ENCODE measurements around the gene TGIF2. TPM values are rescaled to one million over a fixed set of nuclear protein-coding genes. Genes with fewer than 3 reads are reported as not detected.

TGIF2 gene
- total and polyA plus RNA-seq, 2 of the 8 experiments (the other 6 are each of a cell fraction or from before 2014, with no cell fraction given) = 49.7 to 76.7 TPM

GRCh38 chr20:36573103-36573797 is at the start of gene TGIF2 (continued):
- TF ChIP-seq CHD7 (IDR thresholded peaks at IDR 0.05; ENCODE audit: insufficient replicate concordance, low read length) (no peak), TBP (IDR thresholded peaks at IDR 0.05; ENCODE audit: low read depth, low read length) (peak; percentile 46), BACH1 (IDR thresholded peaks at IDR 0.05; ENCODE audit: low read length) (no peak), FOSL1 (IDR thresholded peaks at IDR 0.05; ENCODE audit: insufficient read depth, low read depth, low read length) (no peak), BRCA1 (IDR thresholded peaks at IDR 0.05; ENCODE audit: low read depth, low read length) (no peak), GABPA (IDR thresholded peaks at IDR 0.05; ENCODE audit: borderline replicate concordance, insufficient read depth, low read length) (no peak; the same call in 1 of the 2 replicates), ASH2L (IDR thresholded peaks at IDR 0.05; ENCODE audit: low read length) (peak; percentile 73), POU5F1 (IDR thresholded peaks at IDR 0.05; ENCODE audit: low read depth, low read length) (no peak), CHD2 (IDR thresholded peaks at IDR 0.05; ENCODE audit: low read length) (no peak), HDAC6 (IDR thresholded peaks at IDR 0.05; ENCODE audit: low read depth, low read length) (no peak), SAP30 (IDR thresholded peaks at IDR 0.05; ENCODE audit: insufficient read depth, insufficient replicate concordance, low read length) (no peak)
